ENCODE data around the gene SELL. TPM values are rescaled to one million over a fixed set of nuclear protein-coding genes. Genes with fewer than 3 reads are reported as not detected.

The SELL gene
- total and polyA plus RNA-seq, 2 experiments from 2014 or later = not detected

GRCh38 chr1:169648187-169648586, 63.2 kb downstream of the SELL start:
- no peak overlapping the region for H3K4me2 ChIP-seq
- ATAC-seq (no peak), DNase-seq (ENCODE audit: low spot score) (no peak)
- Mint-ChIP-seq H3K9me3 (no peaks in the 10 kb centered on the region), H3K4me3 (no peak overlapping the region), H3K36me3 (ENCODE audit: low read depth) (no peaks in the 10 kb centered on the region), H3K27me3 (ENCODE audit: insufficient read depth, low read depth, poor library complexity) (no peaks in the 10 kb centered on the region), H3K27ac (no peak overlapping the region), H3K4me1 (peaks cover 2% of the 10 kb centered on the region; the same call in 1 of the 3 replicates)
- no peak overlapping the region for H3K27ac ChIP-seq (ENCODE audit: low read depth)
- TF ChIP-seq CREB1 (CRISPR knock-in tag; IDR thresholded peaks at IDR 0.05; ENCODE audit: low read depth) (no peak), ZNF462 (CRISPR knock-in tag; IDR thresholded peaks at IDR 0.05) (no peak), POLR2AphosphoS5 (IDR thresholded peaks at IDR 0.05; ENCODE audit: low read depth) (no peak), REST (IDR thresholded peaks at IDR 0.05; ENCODE audit: unreplicated experiment) (no peak), EZH2phosphoT487 (IDR thresholded peaks at IDR 0.05; ENCODE audit: unreplicated experiment) (no peak), JUNB (IDR thresholded peaks at IDR 0.05; ENCODE audit: unreplicated experiment) (no peak), STAT1 (IDR thresholded peaks at IDR 0.05; ENCODE audit: unreplicated experiment) (no peak), EZH2 (IDR thresholded peaks at IDR 0.05; ENCODE audit: low read depth, unreplicated experiment) (no peak), NANOG (IDR thresholded peaks at IDR 0.05; ENCODE audit: borderline replicate concordance) (no peak), ZNF331 (CRISPR knock-in tag; IDR thresholded peaks at IDR 0.05; ENCODE audit: low read depth) (no peak), ZNF114 (CRISPR knock-in tag; IDR thresholded peaks at IDR 0.05) (no peak)
- TF ChIP-seq, protein P1, sequence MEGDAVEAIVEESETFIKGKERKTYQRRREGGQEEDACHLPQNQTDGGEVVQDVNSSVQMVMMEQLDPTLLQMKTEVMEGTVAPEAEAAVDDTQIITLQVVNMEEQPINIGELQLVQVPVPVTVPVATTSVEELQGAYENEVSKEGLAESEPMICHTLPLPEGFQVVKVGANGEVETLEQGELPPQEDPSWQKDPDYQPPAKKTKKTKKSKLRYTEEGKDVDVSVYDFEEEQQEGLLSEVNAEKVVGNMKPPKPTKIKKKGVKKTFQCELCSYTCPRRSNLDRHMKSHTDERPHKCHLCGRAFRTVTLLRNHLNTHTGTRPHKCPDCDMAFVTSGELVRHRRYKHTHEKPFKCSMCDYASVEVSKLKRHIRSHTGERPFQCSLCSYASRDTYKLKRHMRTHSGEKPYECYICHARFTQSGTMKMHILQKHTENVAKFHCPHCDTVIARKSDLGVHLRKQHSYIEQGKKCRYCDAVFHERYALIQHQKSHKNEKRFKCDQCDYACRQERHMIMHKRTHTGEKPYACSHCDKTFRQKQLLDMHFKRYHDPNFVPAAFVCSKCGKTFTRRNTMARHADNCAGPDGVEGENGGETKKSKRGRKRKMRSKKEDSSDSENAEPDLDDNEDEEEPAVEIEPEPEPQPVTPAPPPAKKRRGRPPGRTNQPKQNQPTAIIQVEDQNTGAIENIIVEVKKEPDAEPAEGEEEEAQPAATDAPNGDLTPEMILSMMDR (conservative IDR thresholded peaks at IDR 0.05; ENCODE audit: low read depth in 2 of 2) = no peak
- TF ChIP-seq, protein P2, sequence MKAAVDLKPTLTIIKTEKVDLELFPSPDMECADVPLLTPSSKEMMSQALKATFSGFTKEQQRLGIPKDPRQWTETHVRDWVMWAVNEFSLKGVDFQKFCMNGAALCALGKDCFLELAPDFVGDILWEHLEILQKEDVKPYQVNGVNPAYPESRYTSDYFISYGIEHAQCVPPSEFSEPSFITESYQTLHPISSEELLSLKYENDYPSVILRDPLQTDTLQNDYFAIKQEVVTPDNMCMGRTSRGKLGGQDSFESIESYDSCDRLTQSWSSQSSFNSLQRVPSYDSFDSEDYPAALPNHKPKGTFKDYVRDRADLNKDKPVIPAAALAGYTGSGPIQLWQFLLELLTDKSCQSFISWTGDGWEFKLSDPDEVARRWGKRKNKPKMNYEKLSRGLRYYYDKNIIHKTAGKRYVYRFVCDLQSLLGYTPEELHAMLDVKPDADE (IDR thresholded peaks at IDR 0.05) = no peak
- no peaks in the 10 kb centered on the region for H3K9me2 ChIP-seq (ENCODE audit: insufficient read depth)
- no peaks in the 10 kb centered on the region for H3K79me2 ChIP-seq (replicated peaks; ENCODE audit: insufficient read depth)
- no peak overlapping the region for H2AFZ ChIP-seq
- no peaks in the 10 kb centered on the region for H3F3A ChIP-seq (replicated peaks; ENCODE audit: low read depth)
- no peaks in the 10 kb centered on the region for H3K4me1 ChIP-seq (ENCODE audit: insufficient read depth)
- H4K20me1 ChIP-seq (replicated peaks; ENCODE audit: insufficient read depth) = no peaks in the 10 kb centered on the region
- no peaks in the 10 kb centered on the region for H3K36me3 ChIP-seq (ENCODE audit: insufficient read depth)
- H3K27me3 ChIP-seq (ENCODE audit: insufficient read depth) = no peaks in the 10 kb centered on the region
- H3K4me3 ChIP-seq = no peak overlapping the region

Data from GM23338 (cell line).